AG04449 (cell line): ENCODE results near the gene IL20.

Source experiments
- CTCF ChIA-PET: fragments of 350-600 bp; formaldehyde crosslinking; extraction: SDS; loops from one replicate; lab custom pipeline; 2021; ENCODE audit warnings: antibody characterized with exemption; lab: Yijun Ruan, JAX
- POLR2A ChIA-PET: fragments of 400-600, 350-600 bp; formaldehyde crosslinking; extraction: SDS; loops from one replicate; lab custom pipeline; 2020; ENCODE audit warnings: antibody characterized with exemption, inconsistent platforms; lab: Yijun Ruan, JAX
- DNase-seq: peaks from one replicate; pipeline ENCODE4 v3.0.0-alpha.2; 2010; ENCODE audit warnings: low read depth, low spot score
- H3K4me3 ChIP-seq: 2 replicates; pipeline ENCODE4 v1.5.1; 2011; ENCODE audit warnings: low read depth, mild to moderate bottlenecking, control low read depth, low read length
- CTCF ChIP-seq: IDR thresholded peaks from one replicate; pipeline ENCODE4 v1.5.1; 2011; ENCODE audit warnings: mild to moderate bottlenecking, moderate library complexity, low read length, control low read depth, inconsistent platforms; ENCODE audit not compliant: insufficient read depth; ENCODE audit errors: missing control alignments

The IL20 gene

GRCh38 chr1:206891412-206891811 is 26.0 kb downstream of the IL20 start:
- POLR2A ChIA-PET, result no interaction called here
- CTCF ChIA-PET, result interaction anchor here (2.4 kb wide), 1 partner anchor 21 kb away, joined by 13 read pairs; no protein-coding TSS in a partner anchor
- no peak for DNase-seq
- H3K4me3 ChIP-seq, result no peak overlapping the region
- TF ChIP-seq CTCF, result no peak

GRCh38 chr1:206892351-206892984 is 27.0 kb downstream of the IL20 start:
- CTCF ChIA-PET, result interaction anchor here (0.8 to 6.1 kb wide), 5 partner anchors 14 to 228 kb away, joined by 3 to 42 read pairs (median 9); partner anchors contain the start of gene IL20
- DNase-seq, result no peak
- TF ChIP-seq CTCF, result no peak
- POLR2A ChIA-PET, result no interaction called here
- no peak overlapping the region for H3K4me3 ChIP-seq

- TF ChIP-seq CTCF, result no peak
- POLR2A ChIA-PET, result interaction anchor here (0.6 kb wide), 1 partner anchor 64 kb away, joined by 3 read pairs; no protein-coding TSS in a partner anchor
- CTCF ChIA-PET, result interaction anchor here (0.8 to 6.1 kb wide), 5 partner anchors 13 to 84 kb away, joined by 3 to 42 read pairs (median 9); partner anchors contain the start of gene IL20
- H3K4me3 ChIP-seq, result no peak overlapping the region
- DNase-seq, result no peak
Observed at GRCh38 chr1:206893380-206893779, 28.0 kb downstream of the IL20 start.

- CTCF ChIA-PET, result interaction anchor here (0.9 to 6.4 kb wide), 5 partner anchors 13 to 86 kb away, joined by 3 to 42 read pairs (median 9); partner anchors contain the start of gene IL20
- no peak for TF ChIP-seq CTCF
- POLR2A ChIA-PET, result no interaction called here
- H3K4me3 ChIP-seq, result no peak overlapping the region
- DNase-seq, result no peak
Observed at GRCh38 chr1:206895325-206895724, 29.9 kb downstream of the IL20 start.

- TF ChIP-seq CTCF, result no peak
- ChIA-PET CTCF (interaction anchor here (0.7 to 6.4 kb wide), 6 partner anchors 13 to 161 kb away, joined by 3 to 42 read pairs (median 8); partner anchors contain the start of gene IL20), POLR2A (no interaction called here)
- no peak overlapping the region for H3K4me3 ChIP-seq
- DNase-seq, result no peak
Observed at GRCh38 chr1:206895837-206896242, 30.4 kb downstream of the IL20 start.

GRCh38 chr1:206896261-206896660 is 30.8 kb downstream of the IL20 start:
- TF ChIP-seq CTCF, result no peak
- DNase-seq, result no peak
- no peak overlapping the region for H3K4me3 ChIP-seq
- CTCF ChIA-PET, result interaction anchor here (0.5 to 6.4 kb wide), 7 partner anchors 9 to 278 kb away, joined by 3 to 42 read pairs (median 6); partner anchors contain the start of gene IL20
- POLR2A ChIA-PET, result no interaction called here
